ENCODE results near the gene SIRT5.

Gene SIRT5

GRCh38 chr6:13560651-13561044, 13.8 kb upstream of the SIRT5 start:
- DNase-seq (ENCODE audit: low read depth): no peak
- TF ChIP-seq CTCF (IDR thresholded peaks at IDR 0.05; ENCODE audit: low read depth, low read length, missing control alignments): no peak
- H3K4me3 ChIP-seq (ENCODE audit: low read depth, low read length): no peak overlapping the region

DNA sequence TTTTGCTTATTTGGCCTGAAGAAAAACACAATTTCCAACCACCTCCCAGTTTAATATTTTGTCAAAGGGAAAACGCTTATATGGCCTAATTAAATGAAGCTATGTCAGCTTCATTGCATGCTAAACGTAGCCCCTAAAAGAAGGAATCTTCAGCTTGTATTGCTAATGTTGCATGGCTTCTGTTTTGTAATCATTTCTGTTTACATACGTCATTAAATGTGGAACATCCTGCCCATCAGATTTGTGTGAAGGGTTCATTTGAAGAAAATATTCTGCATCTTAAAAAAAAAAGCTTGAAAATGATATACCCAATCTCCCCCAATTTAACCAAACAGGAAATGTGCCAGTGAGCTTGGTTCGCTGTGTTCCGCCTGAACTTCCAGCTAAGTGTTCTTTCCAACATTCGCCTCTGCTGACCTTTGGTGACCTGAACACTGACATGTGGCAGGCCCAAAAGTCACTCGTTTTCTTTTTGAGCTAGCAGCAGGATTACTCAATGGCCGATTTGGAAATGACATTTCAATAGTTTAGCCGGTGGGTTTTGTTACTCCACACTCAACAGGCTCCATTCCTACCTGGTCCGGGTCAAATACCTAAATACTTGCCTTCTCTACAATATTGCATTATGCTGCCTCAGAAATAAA, 12.7 kb upstream of the SIRT5 start:
- DNase-seq (ENCODE audit: low read depth): no peak
- no peak overlapping the region for H3K4me3 ChIP-seq (ENCODE audit: low read depth, low read length)
- no peak for TF ChIP-seq CTCF (IDR thresholded peaks at IDR 0.05; ENCODE audit: low read depth, low read length, missing control alignments)

GRCh38 chr6:13563009-13563408, 11.4 kb upstream of the SIRT5 start:
- TF ChIP-seq CTCF (IDR thresholded peaks at IDR 0.05; ENCODE audit: low read depth, low read length, missing control alignments): no peak
- H3K4me3 ChIP-seq (ENCODE audit: low read depth, low read length): no peak overlapping the region
- no peak for DNase-seq (ENCODE audit: low read depth)

GRCh38 chr6:13565921-13566320, 8.5 kb upstream of the SIRT5 start:
- no peak overlapping the region for H3K4me3 ChIP-seq (ENCODE audit: low read depth, low read length)
- TF ChIP-seq CTCF (IDR thresholded peaks at IDR 0.05; ENCODE audit: low read depth, low read length, missing control alignments): no peak
- no peak for DNase-seq (ENCODE audit: low read depth)

DNA sequence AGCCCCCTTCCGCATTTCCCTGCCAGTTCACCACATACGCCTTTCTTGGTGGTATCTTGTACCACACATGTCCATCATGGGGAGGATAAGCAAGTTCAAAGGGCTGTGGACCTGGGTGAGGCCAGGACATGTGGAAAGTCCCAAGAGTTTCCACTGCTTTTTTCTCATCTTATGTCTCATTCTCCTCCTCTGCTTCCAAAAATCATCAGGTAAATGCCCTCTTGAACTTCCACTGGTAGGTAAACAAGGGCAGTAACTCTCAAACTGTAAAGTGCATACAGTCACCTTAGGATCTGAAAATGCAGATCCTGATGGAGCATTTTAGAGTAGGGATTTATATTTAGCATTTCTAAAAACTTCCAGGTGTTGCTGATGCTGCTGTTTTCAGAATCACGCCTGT, 7.9 kb upstream of the SIRT5 start:
- no peak for TF ChIP-seq CTCF (IDR thresholded peaks at IDR 0.05; ENCODE audit: low read depth, low read length, missing control alignments)
- no peak for DNase-seq (ENCODE audit: low read depth)
- no peak overlapping the region for H3K4me3 ChIP-seq (ENCODE audit: low read depth, low read length)

DNA sequence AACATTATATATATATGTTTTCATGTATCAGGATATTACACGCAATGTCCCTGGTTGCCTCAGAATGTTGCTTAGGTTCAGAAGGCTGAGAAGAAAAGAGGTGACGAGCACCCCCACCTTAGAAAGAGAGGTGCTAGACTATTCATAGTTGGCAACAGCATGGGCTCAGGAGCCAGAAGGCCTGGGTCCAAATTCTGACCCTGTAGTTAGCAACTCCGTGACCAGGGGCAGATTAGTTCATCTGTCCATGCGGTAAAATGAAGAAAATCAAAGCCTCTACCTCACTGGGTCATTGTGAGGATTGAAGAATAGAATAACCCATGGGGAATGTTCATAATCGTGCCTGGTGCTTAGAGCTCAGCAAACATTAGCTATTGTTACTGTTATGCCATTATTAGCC, 5.4 kb upstream of the SIRT5 start:
- TF ChIP-seq CTCF (IDR thresholded peaks at IDR 0.05; ENCODE audit: low read depth, low read length, missing control alignments): no peak
- no peak for DNase-seq (ENCODE audit: low read depth)
- no peak overlapping the region for H3K4me3 ChIP-seq (ENCODE audit: low read depth, low read length)

DNA sequence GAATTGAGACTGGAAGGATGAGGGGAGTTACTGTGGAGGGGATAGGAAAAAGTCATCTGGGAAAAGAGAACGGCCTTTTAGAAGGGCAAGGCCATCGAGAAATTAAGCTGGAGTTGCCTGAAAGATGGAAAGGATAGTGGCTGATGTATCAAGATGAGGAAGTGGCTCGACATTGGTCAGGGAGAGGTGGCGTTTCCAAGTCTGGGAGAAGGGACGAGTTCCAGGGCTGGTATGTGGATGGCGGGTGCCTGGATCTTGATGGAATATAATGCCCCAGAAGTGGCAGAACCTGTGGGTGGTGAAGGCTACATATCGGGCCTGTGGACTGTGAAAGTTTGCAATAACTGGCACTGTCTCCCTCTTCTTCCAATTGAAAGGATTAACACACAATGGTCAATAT, 2.2 kb upstream of the SIRT5 start:
- no peak for DNase-seq (ENCODE audit: low read depth)
- TF ChIP-seq CTCF (IDR thresholded peaks at IDR 0.05; ENCODE audit: low read depth, low read length, missing control alignments): no peak
- H3K4me3 ChIP-seq (ENCODE audit: low read depth, low read length): no peak overlapping the region
